Stimulated activated naive CD8-positive, alpha-beta T cell treated with anti-CD3 and anti-CD28 coated beads, Interleukin-15, Interleukin-2, amounts not matched to agents 100 ng/mL and 50 ng/mL, for 24 hours (primary cell): ENCODE measurements around the gene PLCB3.
A peak's percentile ranks its signal among the peaks of the same experiment; 100 is the strongest.

Experiments used
- H3K27ac Mint-ChIP-seq: one replicate; pipeline ENCODE4 v1.8.0; 2021; ENCODE audit warnings: mild to moderate bottlenecking, mixed read lengths
- H3K27me3 Mint-ChIP-seq: one replicate; pipeline ENCODE4 v1.8.0; 2021; ENCODE audit warnings: mixed read lengths
- H3K36me3 Mint-ChIP-seq: one replicate; pipeline ENCODE4 v1.8.0; 2021; ENCODE audit warnings: low read depth, mixed read lengths
- H3K4me1 Mint-ChIP-seq: one replicate; pipeline ENCODE4 v1.8.0; 2021; ENCODE audit warnings: low read depth, mixed read lengths
- H3K4me3 Mint-ChIP-seq: one replicate; pipeline ENCODE4 v1.8.0; 2021; ENCODE audit warnings: mild to moderate bottlenecking, mixed read lengths
- H3K9me3 Mint-ChIP-seq: one replicate; pipeline ENCODE4 v1.8.0; 2021; ENCODE audit warnings: mixed read lengths

PLCB3 gene

DNA sequence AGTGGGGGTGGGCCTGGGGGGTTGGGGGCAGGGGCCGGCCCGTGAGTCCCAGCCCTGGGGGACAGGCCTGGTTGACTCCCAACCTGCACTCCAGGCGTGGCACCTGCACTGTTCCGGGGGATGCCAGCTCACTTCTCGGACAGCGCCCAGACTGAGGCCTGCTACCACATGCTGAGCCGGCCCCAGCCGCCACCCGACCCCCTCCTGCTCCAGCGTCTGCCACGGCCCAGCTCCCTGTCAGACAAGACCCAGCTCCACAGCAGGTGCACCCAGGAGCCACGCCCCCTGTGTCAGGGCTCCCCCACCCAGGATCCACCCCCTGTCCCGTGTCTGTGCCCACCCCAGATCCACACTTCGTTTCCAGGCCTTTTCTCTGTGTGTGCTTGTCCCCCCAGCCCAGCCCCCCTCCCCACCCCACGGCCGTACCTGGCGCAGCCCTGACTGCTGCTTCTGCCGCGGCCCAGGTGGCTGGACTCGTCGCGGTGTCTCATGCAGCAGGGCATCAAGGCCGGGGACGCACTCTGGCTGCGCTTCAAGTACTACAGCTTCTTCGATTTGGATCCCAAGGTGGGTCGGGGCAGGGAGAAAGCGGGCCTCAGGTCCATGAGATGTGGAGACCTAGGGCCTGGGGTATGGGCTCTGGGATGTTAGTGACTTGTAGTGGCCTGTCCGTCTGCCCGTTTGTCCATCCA is 40.0 kb upstream of the PLCB3 start:
- Mint-ChIP-seq H3K27me3 (no peaks in the 10 kb centered on the region), H3K4me1 (peaks cover 57% of the 10 kb centered on the region), H3K27ac (no peak overlapping the region), H3K36me3 (peaks cover 64% of the 10 kb centered on the region), H3K4me3 (no peak overlapping the region), H3K9me3 (no peaks in the 10 kb centered on the region)

DNA sequence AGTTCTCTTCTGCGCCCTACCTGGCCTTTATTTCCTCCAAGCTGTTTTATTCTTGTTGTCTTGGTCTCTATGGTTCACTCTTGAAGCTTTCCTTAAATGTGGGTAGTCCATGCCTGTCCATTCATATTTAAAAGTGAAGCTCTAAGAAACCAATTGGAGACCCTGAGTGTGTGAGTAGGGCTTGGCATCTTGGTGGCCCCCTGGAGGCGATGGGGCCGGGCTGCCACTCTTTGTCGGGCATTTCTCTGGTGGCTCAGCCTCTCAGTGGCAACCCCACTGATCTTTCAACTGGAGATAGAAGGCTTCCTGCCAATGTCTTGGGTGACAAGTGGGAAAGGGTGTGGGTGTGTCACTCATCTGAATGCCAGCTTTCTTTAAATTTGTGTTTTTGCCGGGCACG is 34.5 kb upstream of the PLCB3 start:
- H3K27me3 Mint-ChIP-seq, result no peaks in the 10 kb centered on the region
- no peak overlapping the region for H3K4me3 Mint-ChIP-seq
- peaks cover 36% of the 10 kb centered on the region for H3K4me1 Mint-ChIP-seq
- no peaks in the 10 kb centered on the region for H3K9me3 Mint-ChIP-seq
- H3K27ac Mint-ChIP-seq, result no peak overlapping the region
- H3K36me3 Mint-ChIP-seq, result peaks cover 48% of the 10 kb centered on the region

DNA sequence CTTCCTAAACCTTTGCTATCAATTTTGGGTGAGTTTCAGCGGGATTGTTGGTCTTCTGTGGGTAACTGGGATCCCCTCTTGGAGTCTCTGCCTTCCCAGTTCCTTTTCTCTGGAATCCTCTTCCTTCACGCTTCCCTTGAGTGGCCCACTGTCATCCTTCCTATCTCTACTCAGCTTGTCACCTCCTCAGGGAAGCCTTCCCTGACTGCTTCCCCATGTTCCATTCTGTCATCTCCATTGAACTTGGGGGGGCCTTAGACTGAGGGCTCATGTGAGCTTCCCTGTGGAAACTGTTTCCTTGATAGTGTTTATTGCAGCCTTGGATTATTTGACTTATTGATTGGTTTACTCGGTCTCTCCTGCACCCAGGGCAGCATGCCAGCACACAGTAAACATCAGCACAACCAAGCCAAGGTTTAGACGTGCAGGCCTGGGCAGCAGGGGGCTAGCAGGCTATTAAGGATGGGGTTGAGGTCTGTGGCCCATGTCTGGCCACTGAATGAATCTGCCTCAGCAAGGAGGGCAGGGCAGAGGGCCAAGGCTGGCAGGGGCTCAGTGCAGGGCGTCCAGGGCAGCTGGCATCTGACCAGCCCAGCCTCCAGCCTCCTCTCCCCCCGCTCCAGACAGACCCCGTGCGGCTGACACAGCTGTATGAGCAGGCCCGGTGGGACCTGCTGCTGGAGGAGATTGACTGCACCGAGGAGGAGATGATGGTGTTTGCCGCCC is 32.5 kb upstream of the PLCB3 start:
- Mint-ChIP-seq H3K4me3 (no peak overlapping the region), H3K27ac (peak overlapping the region; percentile 61), H3K4me1 (peaks cover 22% of the 10 kb centered on the region), H3K9me3 (no peaks in the 10 kb centered on the region), H3K36me3 (peaks cover 34% of the 10 kb centered on the region), H3K27me3 (no peaks in the 10 kb centered on the region)

DNA sequence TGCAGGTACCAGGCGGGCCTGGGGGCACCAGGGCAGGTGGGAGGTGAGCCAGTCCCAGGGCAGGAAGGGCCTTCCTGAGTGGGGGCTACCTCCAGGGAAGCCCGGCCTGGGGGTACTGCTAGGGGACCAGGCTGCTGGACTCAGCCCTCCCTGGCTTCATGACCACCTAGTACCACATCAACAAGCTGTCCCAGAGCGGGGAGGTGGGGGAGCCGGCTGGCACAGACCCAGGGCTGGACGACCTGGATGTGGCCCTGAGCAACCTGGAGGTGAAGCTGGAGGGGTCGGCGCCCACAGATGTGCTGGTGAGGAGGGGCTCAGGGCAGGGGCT is 32.0 kb upstream of the PLCB3 start:
- H3K36me3 Mint-ChIP-seq, result peaks cover 32% of the 10 kb centered on the region
- H3K9me3 Mint-ChIP-seq, result no peaks in the 10 kb centered on the region
- H3K4me1 Mint-ChIP-seq, result peaks cover 17% of the 10 kb centered on the region
- H3K27ac Mint-ChIP-seq, result no peak overlapping the region
- no peaks in the 10 kb centered on the region for H3K27me3 Mint-ChIP-seq
- no peak overlapping the region for H3K4me3 Mint-ChIP-seq

DNA sequence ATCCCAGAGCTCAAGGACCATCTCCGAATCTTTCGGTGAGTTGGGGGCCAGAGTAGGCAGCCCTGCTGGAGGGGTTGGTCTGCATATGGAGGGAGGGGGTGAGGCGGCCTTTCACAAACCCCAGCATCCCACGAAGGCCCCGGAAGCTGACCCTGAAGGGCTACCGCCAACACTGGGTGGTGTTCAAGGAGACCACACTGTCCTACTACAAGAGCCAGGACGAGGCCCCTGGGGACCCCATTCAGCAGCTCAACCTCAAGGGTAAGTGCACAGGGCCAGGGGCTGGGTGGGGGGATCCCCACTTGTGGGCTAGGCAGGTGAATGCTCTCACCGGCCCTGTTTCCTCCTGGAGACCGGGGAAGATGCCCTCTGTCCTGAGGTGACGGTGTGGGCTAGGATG is 31.6 kb upstream of the PLCB3 start:
- H3K27ac Mint-ChIP-seq, result no peak overlapping the region
- H3K36me3 Mint-ChIP-seq, result peaks cover 28% of the 10 kb centered on the region
- H3K27me3 Mint-ChIP-seq, result no peaks in the 10 kb centered on the region
- H3K4me3 Mint-ChIP-seq, result no peak overlapping the region
- peaks cover 13% of the 10 kb centered on the region for H3K4me1 Mint-ChIP-seq
- H3K9me3 Mint-ChIP-seq, result no peaks in the 10 kb centered on the region

DNA sequence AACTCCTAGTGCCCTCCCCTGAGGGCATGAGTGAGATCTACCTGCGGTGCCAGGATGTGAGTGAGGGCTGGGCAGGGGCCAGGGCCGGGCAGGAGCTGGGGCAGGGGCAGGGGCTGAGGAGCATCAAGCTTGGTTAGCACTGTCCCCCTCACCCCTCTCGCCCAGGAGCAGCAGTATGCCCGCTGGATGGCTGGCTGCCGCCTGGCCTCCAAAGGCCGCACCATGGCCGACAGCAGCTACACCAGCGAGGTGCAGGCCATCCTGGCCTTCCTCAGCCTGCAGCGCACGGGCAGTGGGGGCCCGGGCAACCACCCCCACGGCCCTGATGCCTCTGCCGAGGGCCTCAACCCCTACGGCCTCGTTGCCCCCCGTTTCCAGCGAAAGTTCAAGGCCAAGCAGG is 31.1 kb upstream of the PLCB3 start:
- Mint-ChIP-seq H3K27ac (no peak overlapping the region), H3K27me3 (no peaks in the 10 kb centered on the region), H3K9me3 (no peaks in the 10 kb centered on the region), H3K36me3 (peaks cover 22% of the 10 kb centered on the region), H3K4me3 (no peak overlapping the region), H3K4me1 (peaks cover 13% of the 10 kb centered on the region)

DNA sequence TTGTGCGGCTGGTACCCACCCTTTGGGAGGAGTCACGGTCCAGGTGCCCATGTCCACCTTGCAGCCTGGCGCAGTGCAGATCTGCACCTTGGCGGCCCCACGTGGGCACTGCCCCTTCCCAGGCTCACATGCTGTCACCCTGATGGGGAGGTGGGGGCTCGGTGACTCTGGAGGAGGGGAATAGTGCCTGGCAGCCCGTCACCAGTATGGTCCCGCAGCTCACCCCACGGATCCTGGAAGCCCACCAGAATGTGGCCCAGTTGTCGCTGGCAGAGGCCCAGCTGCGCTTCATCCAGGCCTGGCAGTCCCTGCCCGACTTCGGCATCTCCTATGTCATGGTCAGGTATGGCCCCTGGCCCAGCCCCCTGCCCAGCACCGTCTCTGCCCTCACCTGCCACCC is 30.5 kb upstream of the PLCB3 start:
- H3K27ac Mint-ChIP-seq, result no peak overlapping the region
- no peaks in the 10 kb centered on the region for H3K9me3 Mint-ChIP-seq
- no peak overlapping the region for H3K4me3 Mint-ChIP-seq
- no peaks in the 10 kb centered on the region for H3K27me3 Mint-ChIP-seq
- H3K4me1 Mint-ChIP-seq, result peaks cover 10% of the 10 kb centered on the region
- peaks cover 21% of the 10 kb centered on the region for H3K36me3 Mint-ChIP-seq

DNA sequence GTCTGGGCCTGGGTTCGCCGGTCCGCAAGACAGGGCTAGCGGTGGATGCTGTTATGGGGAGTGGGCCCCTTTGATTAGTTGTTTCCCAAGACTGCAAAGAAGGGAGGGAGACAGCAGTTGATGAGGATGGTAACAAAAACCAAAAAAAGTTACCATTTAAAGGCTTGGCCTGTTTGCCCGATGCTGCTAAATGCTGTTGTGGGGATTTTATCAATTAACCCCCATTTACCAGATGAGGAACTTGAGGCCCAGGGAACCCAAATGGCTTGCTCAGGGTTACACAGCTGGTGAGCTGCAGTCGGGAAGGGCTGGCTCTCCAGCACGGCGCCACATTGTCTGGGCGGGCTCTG is 28.7 kb upstream of the PLCB3 start:
- Mint-ChIP-seq H3K27ac (no peak overlapping the region), H3K9me3 (no peaks in the 10 kb centered on the region), H3K4me3 (no peak overlapping the region), H3K27me3 (no peaks in the 10 kb centered on the region), H3K4me1 (peaks cover 13% of the 10 kb centered on the region), H3K36me3 (peaks cover 14% of the 10 kb centered on the region)

DNA sequence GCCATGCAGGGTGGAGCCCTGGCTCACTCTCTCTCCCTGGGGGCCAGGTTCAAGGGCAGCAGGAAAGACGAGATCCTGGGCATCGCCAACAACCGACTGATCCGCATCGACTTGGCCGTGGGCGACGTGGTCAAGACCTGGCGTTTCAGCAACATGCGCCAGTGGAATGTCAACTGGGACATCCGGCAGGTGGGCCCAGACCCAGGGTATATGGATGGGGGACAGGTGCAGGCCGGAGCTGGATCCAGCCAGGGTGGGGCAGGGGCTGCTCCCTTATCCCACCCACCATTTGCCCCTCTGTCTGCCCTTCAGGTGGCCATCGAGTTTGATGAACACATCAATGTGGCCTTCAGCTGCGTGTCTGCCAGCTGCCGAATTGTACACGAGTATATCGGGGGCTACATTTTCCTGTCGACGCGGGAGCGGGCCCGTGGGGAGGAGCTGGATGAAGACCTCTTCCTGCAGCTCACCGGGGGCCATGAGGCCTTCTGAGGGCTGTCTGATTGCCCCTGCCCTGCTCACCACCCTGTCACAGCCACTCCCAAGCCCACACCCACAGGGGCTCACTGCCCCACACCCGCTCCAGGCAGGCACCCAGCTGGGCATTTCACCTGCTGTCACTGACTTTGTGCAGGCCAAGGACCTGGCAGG is 28.2 kb upstream of the PLCB3 start:
- Mint-ChIP-seq H3K27ac (no peak overlapping the region), H3K9me3 (no peaks in the 10 kb centered on the region), H3K27me3 (no peaks in the 10 kb centered on the region), H3K36me3 (peaks cover 14% of the 10 kb centered on the region), H3K4me1 (peaks cover 18% of the 10 kb centered on the region), H3K4me3 (no peak overlapping the region)

DNA sequence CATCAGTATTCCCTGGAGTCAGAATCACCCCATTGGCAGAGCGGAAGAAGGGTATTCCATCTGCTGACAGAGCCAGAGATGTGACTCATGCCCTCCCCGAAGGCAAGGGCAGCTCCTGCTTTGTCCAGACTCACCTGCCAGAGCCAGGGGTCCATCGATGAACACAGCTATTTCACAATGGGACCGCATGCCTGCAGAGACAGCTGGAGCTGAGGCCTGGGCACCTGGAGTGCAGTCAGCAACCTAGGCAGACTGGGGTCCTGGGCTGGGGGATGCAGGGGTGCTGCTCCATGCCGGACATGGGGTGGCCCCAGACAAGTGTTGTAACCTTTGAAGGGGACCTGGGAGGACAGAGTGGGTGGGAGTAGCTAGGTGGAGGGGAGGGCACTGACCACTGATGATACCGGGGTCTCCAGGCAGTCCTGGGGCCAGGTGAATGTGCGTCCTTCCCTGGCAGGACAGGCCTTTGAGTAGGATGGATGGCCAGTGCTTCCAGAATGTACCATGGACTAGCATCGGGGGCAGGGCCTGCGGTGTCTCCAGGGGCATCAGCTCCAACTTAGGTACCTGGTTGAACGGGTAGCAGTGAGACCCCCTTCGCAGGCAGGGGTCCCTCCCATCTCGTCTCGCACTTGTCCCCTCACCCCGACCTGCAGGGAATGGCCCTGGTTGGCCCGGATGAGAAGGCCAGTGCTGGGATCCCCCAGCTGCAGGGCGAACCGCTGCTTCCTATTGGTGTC is 27.0 kb upstream of the PLCB3 start:
- H3K4me3 Mint-ChIP-seq, result peak overlapping the region; percentile 87
- H3K27ac Mint-ChIP-seq, result peak overlapping the region; percentile 28
- no peaks in the 10 kb centered on the region for H3K9me3 Mint-ChIP-seq
- H3K27me3 Mint-ChIP-seq, result no peaks in the 10 kb centered on the region
- H3K36me3 Mint-ChIP-seq, result peaks cover 5% of the 10 kb centered on the region
- H3K4me1 Mint-ChIP-seq, result peaks cover 29% of the 10 kb centered on the region

DNA sequence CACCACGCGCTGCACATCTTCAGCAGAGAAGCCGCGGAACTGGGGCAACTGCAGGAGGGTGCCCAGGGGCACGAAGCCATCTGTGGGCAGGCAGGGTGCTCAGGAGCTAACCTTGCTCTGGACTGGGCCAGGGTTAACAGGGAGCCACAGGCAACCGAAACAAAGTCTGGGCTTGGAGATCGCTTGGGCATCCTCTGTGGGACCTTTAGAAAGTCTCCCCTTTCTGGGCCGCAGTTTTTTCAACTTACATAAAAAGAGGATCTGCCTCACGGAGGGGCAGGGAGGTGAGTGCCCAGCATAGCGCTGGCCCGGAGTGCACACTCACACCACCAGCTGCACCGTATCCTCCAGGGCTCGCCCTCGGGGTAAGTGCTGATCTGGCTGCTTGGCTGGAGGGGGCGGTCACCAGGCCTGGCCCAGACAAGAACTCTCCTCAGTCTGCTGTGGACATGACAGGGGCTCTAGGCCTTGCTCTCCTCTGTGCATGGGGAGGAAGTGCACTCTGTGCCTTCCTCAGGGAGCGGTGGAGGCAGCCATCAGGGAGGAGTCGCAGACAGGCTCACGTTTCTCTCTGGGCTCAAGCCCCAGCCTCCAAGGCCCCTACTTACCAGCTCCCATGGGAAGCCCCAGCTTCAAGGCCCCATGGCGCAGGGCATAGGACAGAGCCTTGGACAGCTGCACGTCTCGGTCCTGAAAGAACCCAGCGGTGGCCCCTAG is 26.3 kb upstream of the PLCB3 start:
- H3K9me3 Mint-ChIP-seq, result no peaks in the 10 kb centered on the region
- H3K27me3 Mint-ChIP-seq, result no peaks in the 10 kb centered on the region
- H3K36me3 Mint-ChIP-seq, result peaks cover 5% of the 10 kb centered on the region
- H3K27ac Mint-ChIP-seq, result peak overlapping the region; percentile 74
- peaks cover 36% of the 10 kb centered on the region for H3K4me1 Mint-ChIP-seq
- peak overlapping the region; percentile 87 for H3K4me3 Mint-ChIP-seq

DNA sequence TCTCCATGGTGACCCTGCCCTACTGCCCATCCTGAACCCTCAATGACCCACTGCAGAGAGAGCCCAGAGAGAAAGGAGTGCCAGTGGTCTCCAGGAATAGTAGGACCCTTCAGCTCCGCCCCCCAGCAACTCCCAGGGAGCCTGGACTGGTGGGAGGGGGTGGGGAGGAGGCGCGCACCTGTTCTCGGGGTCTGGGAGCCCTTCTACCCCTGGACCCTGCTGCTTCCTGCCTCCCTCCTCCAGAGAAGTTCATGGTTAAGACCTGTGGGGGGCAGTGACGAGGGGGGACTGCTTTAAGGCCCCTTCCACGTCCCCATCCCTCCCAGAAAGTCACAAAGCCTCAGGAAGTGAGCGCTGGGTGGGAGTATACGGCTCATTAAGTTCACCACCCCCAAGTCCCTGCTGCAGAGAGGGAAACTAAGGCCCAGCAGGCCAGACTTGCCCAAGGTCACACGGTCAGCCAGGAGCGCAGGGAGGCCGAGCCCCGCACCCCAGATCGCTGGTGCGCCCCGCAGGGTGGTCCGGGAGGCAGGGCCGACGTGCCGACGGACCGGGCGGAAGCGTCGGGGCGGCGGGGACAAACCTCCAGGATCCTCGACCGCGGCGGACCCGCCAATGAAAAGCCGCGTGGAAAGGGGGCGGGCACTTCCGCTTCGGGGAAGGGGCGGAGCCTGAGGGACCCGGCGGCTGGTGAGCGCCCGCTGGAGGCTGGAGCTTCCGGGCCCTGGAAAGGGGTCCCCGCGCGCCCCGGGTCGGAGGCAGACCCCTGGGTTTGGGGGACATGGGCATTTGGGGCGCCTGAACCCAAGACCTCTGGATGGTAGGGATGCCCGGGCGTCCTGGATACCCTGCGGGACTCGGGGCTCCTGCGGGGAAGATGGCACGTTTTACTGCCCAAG is 25.5 kb upstream of the PLCB3 start, which contains the start of the genes NUDT22 and TRPT1:
Gene NUDT22 (plus strand): TSS at position 667 of the 899 bp plus-strand sequence. CDS start 379 bp downstream, outside the sequence.
Gene TRPT1 (minus strand): TSS at position 579 of the 899 bp plus-strand sequence. CDS start 326 bp downstream, at position 253.
- Mint-ChIP-seq H3K36me3 (peaks cover 5% of the 10 kb centered on the region), H3K27me3 (no peaks in the 10 kb centered on the region), H3K4me1 (peaks cover 39% of the 10 kb centered on the region), H3K9me3 (no peaks in the 10 kb centered on the region), H3K4me3 (peak within 1 kb of the TSS; percentile 87), H3K27ac (peak within 1 kb of the TSS; percentile 81)

DNA sequence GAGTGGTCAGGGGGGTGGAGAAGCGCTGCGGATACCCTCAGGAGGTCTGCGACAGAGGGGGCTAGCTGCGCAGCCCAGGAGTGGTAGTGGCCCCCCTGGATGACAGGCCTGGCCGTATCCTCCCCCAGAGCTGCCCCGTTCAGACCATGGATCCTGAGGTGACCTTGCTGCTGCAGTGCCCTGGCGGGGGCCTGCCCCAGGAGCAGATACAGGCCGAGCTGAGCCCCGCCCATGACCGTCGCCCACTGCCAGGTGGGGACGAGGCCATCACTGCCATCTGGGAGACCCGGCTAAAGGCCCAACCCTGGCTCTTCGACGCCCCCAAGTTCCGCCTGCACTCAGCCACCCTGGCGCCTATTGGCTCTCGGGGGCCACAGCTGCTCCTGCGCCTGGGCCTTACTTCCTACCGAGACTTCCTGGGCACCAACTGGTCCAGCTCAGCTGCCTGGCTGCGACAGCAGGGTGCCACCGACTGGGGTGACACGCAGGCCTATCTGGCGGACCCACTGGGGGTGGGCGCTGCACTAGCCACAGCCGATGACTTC is 24.8 kb upstream of the PLCB3 start:
- H3K27me3 Mint-ChIP-seq, result no peaks in the 10 kb centered on the region
- H3K27ac Mint-ChIP-seq, result peak overlapping the region; percentile 77
- H3K4me3 Mint-ChIP-seq, result peak overlapping the region; percentile 87
- H3K4me1 Mint-ChIP-seq, result peaks cover 44% of the 10 kb centered on the region
- H3K36me3 Mint-ChIP-seq, result peaks cover 5% of the 10 kb centered on the region
- no peaks in the 10 kb centered on the region for H3K9me3 Mint-ChIP-seq
